ENCODE results near the gene ZDHHC22.
"Not testable (repeated sequence)": the region's sequence is repeated elsewhere in the genome, so short reads cannot be mapped to it uniquely, and the experiment has no call there.

Gene ZDHHC22

DNA sequence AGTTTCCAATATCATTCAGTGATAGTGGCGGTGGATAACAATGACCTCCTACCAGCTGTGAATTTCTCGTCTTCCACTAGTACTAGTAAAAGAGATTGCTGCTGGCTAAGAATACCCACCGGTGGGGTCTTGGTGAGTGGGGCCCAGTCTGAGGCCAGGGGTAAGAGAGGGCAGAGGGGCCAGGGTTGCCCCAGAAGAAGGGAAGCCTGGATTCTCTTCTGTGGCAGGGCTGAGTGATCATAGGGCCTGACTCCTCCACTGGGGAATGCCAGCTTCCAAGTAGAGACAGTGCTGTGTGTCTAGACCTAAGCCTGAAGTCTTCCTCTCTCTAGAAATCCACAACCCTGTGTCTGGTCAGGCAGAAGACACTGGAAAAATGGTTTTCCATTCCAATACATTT, 34.3 kb upstream of the ZDHHC22 start:
- DNase-seq (ENCODE audit: insufficient read length, low spot score), result no peak
- FAIRE-seq, result no peak
- no peak for TF ChIP-seq POLR2A (IDR thresholded peaks at IDR 0.05; ENCODE audit: low read depth, low read length)

DNA sequence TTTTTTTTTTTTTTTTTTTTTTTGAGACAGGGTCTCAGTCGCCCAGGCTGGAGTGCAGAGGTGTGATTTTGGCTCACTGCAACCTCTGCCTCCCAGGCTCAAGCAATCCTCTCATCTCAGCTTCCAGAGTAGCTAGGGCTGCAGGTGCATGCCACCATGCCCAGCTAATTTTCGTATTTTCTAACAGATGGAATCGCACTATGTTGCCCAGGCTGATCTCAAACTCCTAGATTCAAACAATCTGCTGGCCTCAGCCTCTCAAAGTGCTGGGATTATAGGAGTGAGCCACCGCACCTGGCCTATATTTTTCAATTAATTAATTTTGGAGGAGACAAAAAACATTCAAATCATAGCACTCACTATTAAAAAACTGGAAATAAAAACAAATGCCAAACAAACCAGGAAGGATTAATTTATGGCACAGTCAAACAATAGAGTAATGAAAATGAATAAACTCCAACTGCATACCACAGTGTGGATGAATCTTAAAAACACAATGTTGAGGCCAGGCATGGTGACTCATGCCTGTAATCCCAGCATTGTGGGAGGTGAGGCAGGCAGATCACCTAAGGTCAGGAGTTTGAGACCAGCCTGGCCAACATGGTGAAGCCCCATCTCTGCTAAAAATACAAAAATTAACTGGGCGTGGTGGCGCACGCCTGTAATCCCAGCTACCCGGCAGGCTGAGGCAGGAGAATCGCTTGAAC, 32.5 kb upstream of the ZDHHC22 start:
- not testable (repeated sequence) for DNase-seq (ENCODE audit: insufficient read length, low spot score); FAIRE-seq

DNA sequence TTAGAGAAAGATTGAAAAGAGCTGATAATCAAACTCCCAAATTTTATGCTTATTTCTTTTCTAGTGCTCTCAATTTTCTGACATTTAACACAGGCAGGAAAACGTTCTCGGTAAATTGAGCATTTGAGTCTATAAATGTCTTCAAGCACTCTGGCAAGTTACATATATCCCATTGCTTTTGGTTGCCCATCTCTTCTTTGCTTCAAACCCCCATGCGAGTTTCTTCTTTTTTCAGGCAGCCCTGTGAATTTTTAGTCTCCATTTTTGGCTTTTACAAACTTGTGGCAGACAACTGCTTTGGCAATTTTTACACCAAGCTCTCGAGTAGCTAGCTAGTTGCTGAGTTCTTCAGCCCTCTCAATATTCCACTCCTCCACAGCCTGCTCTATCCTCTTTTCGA, 31.3 kb upstream of the ZDHHC22 start:
- TF ChIP-seq POLR2A (IDR thresholded peaks at IDR 0.05; ENCODE audit: low read depth, low read length), result no peak
- FAIRE-seq (no peak), DNase-seq (ENCODE audit: insufficient read length, low spot score) (no peak)

DNA sequence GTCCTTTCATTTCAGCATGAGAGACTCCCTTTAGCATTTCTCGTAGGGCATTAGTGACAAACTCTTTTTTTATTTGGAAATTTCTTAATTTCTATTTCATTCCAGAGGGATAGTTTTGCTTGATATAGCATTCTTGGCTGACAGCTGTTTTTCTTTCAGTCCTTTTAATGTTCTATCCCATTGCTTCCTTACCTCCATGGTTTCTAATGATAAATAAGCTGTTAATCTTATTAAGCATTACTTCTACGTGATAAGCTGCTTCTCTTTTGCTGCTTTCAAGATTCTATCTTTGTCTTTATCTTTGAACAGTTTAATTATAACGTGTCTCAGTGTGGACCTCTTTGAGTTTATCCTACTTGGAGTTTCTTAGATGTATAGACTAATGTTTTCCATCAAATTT, 28.5 kb upstream of the ZDHHC22 start:
- TF ChIP-seq POLR2A (IDR thresholded peaks at IDR 0.05; ENCODE audit: low read depth, low read length), result no peak

DNA sequence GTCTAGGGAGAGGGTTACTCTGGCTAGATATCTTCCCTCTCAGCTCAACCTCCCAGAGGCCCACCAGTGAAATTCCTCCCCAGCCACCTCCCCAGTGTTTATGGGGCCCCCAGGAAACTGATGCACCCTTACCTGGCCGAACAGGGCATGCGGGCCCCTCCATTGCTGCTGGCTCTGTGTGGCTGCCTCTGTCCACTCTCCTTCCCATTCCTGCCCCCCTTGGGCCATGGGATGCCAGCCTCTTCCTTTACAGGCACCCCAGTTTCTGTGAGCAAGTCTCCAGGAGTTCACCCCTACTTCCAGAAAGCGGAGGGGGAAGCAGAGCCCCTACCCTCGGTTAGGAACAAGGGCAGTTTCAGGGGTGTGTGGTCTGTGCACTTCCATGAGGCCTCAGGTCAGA, 19.4 kb upstream of the ZDHHC22 start:
- no peak for TF ChIP-seq POLR2A (IDR thresholded peaks at IDR 0.05; ENCODE audit: low read depth, low read length)
- no peak for DNase-seq (ENCODE audit: insufficient read length, low spot score)
- no peak for FAIRE-seq

More for the DNA sequence above, 28.5 kb upstream of the ZDHHC22 start:
- DNase-seq (ENCODE audit: insufficient read length, low spot score) (no peak), FAIRE-seq (no peak)

DNA sequence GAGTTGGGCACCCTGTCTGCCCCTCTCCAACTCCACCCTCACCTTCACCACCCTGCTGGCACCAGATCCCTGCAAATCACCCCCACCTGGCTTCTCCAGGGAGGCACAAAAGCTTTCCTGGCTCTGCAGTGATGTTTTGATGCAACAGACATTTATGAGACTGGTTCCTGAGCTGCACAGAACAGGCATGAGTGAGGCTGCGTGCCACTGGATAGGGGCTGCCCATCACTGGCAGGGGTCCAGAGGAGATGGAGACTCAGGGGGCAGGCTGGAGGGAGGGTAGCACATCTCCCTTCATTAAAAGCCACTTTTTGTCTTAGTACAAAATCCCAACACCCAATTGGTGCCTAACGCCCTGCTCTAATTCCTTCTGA, 17.3 kb upstream of the ZDHHC22 start:
- no peak for TF ChIP-seq POLR2A (IDR thresholded peaks at IDR 0.05; ENCODE audit: low read depth, low read length)
- DNase-seq (ENCODE audit: insufficient read length, low spot score) (no peak), FAIRE-seq (no peak)

DNA sequence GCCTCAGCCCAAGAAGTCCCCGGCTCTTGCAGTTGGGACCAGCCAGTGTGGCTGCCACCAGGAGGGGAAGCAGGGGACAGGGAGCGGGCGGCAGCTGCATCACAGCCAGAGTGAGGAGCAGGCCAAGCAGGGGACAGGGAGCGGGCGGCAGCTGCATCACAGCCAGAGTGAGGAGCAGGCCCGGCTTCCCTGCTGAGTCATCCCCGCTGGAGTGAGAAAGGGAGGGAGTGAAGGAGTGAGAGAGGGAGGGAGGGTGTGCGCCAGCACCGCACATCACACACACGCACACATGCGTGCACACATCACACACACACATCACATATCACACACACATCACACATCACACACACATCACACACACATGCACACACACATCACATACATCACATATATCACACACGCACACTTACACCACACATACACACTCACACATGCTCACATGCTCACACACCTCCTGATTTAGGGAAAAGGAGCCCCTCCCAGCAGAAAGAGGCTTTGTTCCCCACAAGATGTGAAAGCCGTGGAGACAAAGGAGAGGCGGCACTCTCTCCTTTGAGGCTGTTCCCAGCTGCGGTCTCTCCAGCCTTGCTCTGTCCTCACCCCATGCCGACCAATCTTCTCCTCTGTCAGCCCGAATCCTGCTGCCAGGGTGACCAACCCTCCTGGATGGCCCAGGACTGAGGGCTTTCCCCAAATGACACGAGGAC, 16.7 kb upstream of the ZDHHC22 start:
- no peak for TF ChIP-seq POLR2A (IDR thresholded peaks at IDR 0.05; ENCODE audit: low read depth, low read length)
- DNase-seq (ENCODE audit: insufficient read length, low spot score) (no peak), FAIRE-seq (peak; percentile 92)

DNA sequence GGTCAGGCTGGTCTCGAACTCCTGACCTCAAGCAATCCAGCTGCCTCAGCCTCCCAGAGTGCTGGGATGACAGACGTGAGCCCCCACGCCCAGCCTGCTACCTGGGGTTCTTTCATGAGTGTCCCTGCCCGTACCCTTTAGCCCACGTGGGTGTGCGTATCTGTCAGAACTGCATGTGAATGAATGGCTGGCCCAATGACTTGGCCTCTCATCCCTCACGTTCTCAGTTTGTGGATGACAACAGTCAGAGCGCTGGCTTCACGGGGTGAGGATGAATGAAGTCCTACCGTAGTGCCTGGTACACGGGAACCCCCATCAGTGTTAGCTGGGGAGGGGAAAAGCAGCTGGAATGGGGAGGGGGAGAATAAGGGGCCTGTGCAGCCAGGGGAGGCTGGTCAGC, 16.1 kb upstream of the ZDHHC22 start:
- DNase-seq (ENCODE audit: insufficient read length, low spot score) (no peak), FAIRE-seq (no peak)
- TF ChIP-seq POLR2A (IDR thresholded peaks at IDR 0.05; ENCODE audit: low read depth, low read length), result no peak

DNA sequence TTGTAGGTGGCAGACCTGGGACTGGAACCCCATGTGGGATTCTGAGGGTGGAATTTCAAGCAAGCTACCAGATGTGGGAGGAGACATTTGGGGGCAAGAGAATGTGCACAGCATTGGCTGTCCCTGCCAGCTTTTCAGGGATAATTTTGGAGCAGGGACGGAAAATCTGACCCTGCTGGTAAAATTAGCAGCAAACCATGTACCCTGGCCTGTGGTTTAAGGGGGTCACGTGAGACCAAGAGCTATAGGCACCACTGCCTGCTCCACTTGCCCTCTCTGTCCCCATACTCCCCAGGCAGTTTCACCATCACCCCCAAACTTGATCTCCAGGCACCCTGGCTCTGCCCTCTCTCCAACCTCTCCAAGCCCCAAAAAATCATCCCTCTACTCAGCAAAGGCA, 13.5 kb upstream of the ZDHHC22 start:
- TF ChIP-seq POLR2A (IDR thresholded peaks at IDR 0.05; ENCODE audit: low read depth, low read length), result no peak
- no peak for FAIRE-seq
- no peak for DNase-seq (ENCODE audit: insufficient read length, low spot score)

DNA sequence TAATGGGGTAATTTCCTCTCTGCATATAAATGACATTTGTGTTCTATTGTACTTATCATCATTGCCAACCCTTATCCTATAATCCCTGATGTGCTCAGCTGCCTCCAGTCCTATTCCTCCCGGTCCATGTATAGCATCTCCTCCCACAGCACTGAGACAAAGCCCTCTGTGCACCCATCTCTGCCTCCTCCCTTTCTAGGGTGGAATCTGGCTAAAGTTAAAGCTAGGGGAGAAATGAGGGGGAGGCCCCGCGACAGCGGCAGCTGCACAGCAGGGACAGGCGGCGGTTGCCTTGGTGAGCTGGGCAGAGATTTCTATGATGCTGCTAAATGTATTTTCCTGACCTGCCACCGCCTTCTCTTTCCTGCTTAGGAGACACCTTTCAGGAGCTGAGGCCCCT, 12.8 kb upstream of the ZDHHC22 start:
- DNase-seq (ENCODE audit: insufficient read length, low spot score), result no peak
- no peak for FAIRE-seq
- no peak for TF ChIP-seq POLR2A (IDR thresholded peaks at IDR 0.05; ENCODE audit: low read depth, low read length)

DNA sequence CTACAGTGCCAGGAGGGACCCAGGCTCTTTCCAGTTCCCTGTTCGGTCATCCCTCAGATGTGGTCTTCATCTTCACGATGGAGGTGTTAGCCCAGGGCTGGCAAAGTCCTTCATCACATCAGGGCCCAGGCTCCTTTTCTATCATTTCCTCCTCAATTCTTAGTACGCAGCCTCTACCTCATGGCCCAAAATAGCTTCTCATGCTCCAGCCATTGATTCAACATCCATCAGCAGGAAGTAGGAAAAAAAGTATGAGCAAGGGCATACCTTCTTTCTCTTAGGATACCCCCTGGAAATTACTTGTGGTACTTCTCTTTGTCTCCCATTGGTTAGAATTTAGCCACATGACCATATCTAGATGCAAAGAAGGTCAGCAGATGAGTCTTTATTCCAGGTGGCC, 12.2 kb upstream of the ZDHHC22 start:
- TF ChIP-seq POLR2A (IDR thresholded peaks at IDR 0.05; ENCODE audit: low read depth, low read length), result no peak
- no peak for FAIRE-seq
- no peak for DNase-seq (ENCODE audit: insufficient read length, low spot score)

DNA sequence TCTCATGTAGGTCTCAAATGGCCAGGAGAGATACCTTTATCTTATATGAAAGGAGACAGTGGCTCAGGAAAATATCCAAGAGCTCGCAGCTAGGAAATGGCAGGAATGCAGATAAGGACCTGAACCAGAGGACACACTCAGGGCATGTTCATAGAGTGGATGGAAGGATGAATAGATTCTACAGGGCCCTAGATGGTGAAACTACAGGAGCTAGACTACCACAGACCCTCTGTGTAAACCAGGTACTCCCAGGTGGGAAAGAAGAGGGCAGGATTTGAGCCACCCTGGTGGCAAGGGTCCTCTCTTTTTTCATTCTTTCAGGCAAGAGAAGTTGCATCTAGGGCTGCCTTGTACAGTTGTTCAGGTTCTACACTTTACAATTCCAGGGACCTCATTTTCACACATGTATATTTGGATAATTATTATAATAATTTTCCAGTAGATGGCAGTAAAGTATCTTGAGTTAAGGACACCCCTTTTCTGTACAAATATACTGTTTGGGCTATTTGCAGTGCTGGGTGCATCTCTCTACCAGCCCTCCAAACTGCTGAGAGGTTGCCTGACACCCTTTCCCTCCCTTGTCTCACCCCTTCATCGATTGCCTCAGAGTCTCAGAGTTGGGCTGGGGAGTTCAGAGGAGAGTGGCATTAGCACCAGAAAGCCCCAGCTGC, 10.5 kb upstream of the ZDHHC22 start:
- DNase-seq (ENCODE audit: insufficient read length, low spot score) (no peak), FAIRE-seq (no peak)
- TF ChIP-seq POLR2A (IDR thresholded peaks at IDR 0.05; ENCODE audit: low read depth, low read length), result no peak

DNA sequence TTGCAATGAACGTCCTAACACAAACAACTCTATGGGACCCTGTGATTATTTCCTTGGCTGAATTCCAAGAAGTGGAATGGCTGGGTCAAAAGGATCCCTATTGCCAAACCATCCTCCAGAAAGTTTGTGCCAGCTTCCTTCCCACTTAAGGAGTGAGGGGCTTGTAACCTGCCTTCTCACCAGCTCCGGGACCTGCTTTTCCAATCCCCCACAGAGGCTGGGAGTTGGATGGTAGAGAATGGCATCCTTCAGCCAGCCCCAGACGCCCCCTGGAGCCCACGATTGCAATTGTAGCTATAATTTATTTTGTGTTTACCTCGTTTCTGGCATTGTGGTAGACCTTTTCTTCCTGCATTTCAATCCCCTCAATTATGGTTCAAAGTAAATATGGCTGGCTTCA, 9.7 kb upstream of the ZDHHC22 start:
- DNase-seq (ENCODE audit: insufficient read length, low spot score), result no peak
- FAIRE-seq, result no peak
- no peak for TF ChIP-seq POLR2A (IDR thresholded peaks at IDR 0.05; ENCODE audit: low read depth, low read length)

DNA sequence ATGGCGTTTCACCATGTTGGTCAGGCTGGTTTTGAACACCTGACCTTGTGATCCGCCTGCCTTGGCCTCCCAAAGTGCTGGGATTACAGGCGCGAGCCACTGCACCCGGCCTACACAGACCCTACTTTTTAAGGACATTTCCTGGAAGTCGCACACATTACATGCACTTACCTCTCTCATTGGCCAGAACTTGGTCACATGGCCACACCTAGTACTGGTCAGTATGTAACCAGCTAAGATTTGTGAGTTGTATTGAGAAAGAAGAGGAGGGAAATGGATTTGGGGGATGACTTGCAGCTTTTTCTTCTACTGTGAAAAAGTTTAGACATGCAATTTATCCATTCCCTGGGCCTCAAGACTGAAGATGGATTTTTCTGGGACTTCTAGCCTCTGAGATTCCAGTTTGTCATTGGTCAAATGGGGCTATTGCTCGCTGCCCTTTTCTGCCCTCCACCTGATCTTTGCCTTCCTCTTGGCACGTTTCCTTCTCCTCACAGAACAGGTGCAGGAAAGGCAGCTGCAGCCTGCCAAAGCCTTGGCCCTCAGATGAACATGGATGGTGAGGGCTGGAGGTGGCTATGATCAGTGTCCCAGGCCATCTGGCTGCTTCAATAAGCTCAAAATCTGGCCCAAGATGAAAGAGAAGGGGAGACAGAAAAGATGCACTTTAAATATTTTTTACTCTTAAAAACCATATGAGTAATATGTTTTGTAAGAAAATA, 7.1 kb upstream of the ZDHHC22 start:
- TF ChIP-seq POLR2A (IDR thresholded peaks at IDR 0.05; ENCODE audit: low read depth, low read length), result no peak
- DNase-seq (ENCODE audit: insufficient read length, low spot score) (no peak), FAIRE-seq (no peak)

Data from H54 (cell line).